Testis (tissue), 3 donors: ENCODE results near the gene KCNK2. TPM values are rescaled to one million over a fixed set of nuclear protein-coding genes. Genes with fewer than 3 reads are reported as not detected.

Experiments
- DNase-seq: peaks from one replicate; pipeline ENCODE4 v3.0.0-alpha.2; 2019
- H3K27ac ChIP-seq, 2 donors: fragments of 200-600 bp; sonication (generic); one replicate each; pipeline ENCODE4 v1.5.1; 2019
- H3K27me3 ChIP-seq: fragments of 200-600 bp; sonication (generic); one replicate; pipeline ENCODE4 v1.5.1; 2019
- H3K36me3 ChIP-seq: fragments of 200-600 bp; sonication (generic); one replicate; pipeline ENCODE4 v1.5.1; 2017; ENCODE audit warnings: low read depth; ENCODE audit errors: missing control alignments
- H3K4me1 ChIP-seq: fragments of 200-600 bp; sonication (generic); one replicate; pipeline ENCODE4 v1.5.1; 2019
- H3K4me3 ChIP-seq, 2 donors: fragments of 200-600 bp; sonication (generic); one replicate each; pipeline ENCODE4 v1.5.1; 2017 to 2019
- H3K9me3 ChIP-seq: fragments of 200-600 bp; sonication (generic); one replicate; pipeline ENCODE4 v1.5.1; 2017
- CTCF ChIP-seq, 3 experiments: fragments of 450-650 bp in 2 of 3; fragments of 200-600 bp in 1 of 3; sonication (generic) in 1 of 3; IDR thresholded peaks; one replicate each; pipeline ENCODE4 v1.5.1; 2016 to 2019; ENCODE audit warnings: antibody characterized with exemption in 3 of 3, mild to moderate bottlenecking in 2 of 3, moderate library complexity in 1 of 3
- POLR2A ChIP-seq: fragments of 450-650 bp; IDR thresholded peaks from one replicate; pipeline ENCODE4 v1.6.1; 2017; ENCODE audit warnings: antibody characterized with exemption, mild to moderate bottlenecking, moderate library complexity
- WGBS, 2 donors: methylation state at CpG; one replicate each; pipeline ENCODE4 v1.1.5; 2018; 5-methylcytosine and 5-hydroxymethylcytosine counted together
- intact Hi-C: fragments of 100-400 bp; cut with DNase I; formaldehyde crosslinking; loops from one replicate; pipeline ENCODE4 v1.15.1; 2023; ENCODE audit warnings: low total_unique reads
- polyA plus RNA-seq: library from polyadenylated mRNA; stranded (reverse); fragments of 350-450 nt; fragmentation: Illumina TruSeq; extraction: RNeasy Lipid Tissue Mini Kit (QIAGEN cat#74804); gene quantifications from one replicate; pipeline ENCODE4 v1.2.3, GENCODE V29; 2014; ENCODE audit warnings: low read depth, low replicate concordance; ENCODE audit not compliant: insufficient read depth
- total RNA-seq, 2 donors: library from RNA; depleted of rRNA; stranded (reverse); fragments of >200 nt; gene quantifications; one replicate each; pipeline ENCODE4 v1.2.3, GENCODE V29; 2016

KCNK2 gene
- total and polyA plus RNA-seq, 3 donors from 2014 or later, result 0.71 to 1.4 (median 0.92) TPM

GRCh38 chr1:215267495-215267894 lies 185.0 kb downstream of the KCNK2 start:
- no peak overlapping the region for H3K4me3 ChIP-seq
- no peak for TF ChIP-seq POLR2A
- TF ChIP-seq CTCF (IDR thresholded peaks at IDR 0.05), result no peak
- DNase-seq, result no peak
- no peaks in the 10 kb centered on the region for H3K4me1 ChIP-seq
- H3K9me3 ChIP-seq, result no peaks in the 10 kb centered on the region
- 78 to 85% methylated on average over 1 of the region's 1 CpG for WGBS, 2 donors
- no peaks in the 10 kb centered on the region for H3K36me3 ChIP-seq
- H3K27ac ChIP-seq, result no peak overlapping the region
- intact Hi-C loops, result no loop called here
- no peaks in the 10 kb centered on the region for H3K27me3 ChIP-seq

GRCh38 chr1:215269955-215270354 lies 187.4 kb downstream of the KCNK2 start:
- intact Hi-C loops, result no loop called here
- H3K36me3 ChIP-seq, result no peaks in the 10 kb centered on the region
- WGBS, 2 donors, result 53 to 61% methylated on average over 3 of the region's 3 CpGs
- no peak for DNase-seq
- no peak overlapping the region for H3K27ac ChIP-seq
- H3K9me3 ChIP-seq, result no peaks in the 10 kb centered on the region
- TF ChIP-seq CTCF (IDR thresholded peaks at IDR 0.05), result no peak
- no peak for TF ChIP-seq POLR2A
- H3K4me3 ChIP-seq, result no peak overlapping the region
- no peaks in the 10 kb centered on the region for H3K27me3 ChIP-seq
- no peaks in the 10 kb centered on the region for H3K4me1 ChIP-seq

- Histone ChIP-seq H3K4me1 (no peaks in the 10 kb centered on the region), H3K9me3 (no peaks in the 10 kb centered on the region), H3K36me3 (no peaks in the 10 kb centered on the region), H3K4me3 (no peak overlapping the region), H3K27ac (no peak overlapping the region), H3K27me3 (no peaks in the 10 kb centered on the region)
- no peak for DNase-seq
- TF ChIP-seq POLR2A (no peak), CTCF (IDR thresholded peaks at IDR 0.05) (no peak)
- 80 to 81% methylated on average over 5 of the region's 5 CpGs for WGBS, 2 donors
- intact Hi-C loops, result no loop called here
These were observed 191.4 kb downstream of the KCNK2 start for GRCh38 chr1:215273838-215274516.

- no peak for TF ChIP-seq CTCF (IDR thresholded peaks at IDR 0.05)
- TF ChIP-seq POLR2A, result no peak
- H3K4me1 ChIP-seq, result no peaks in the 10 kb centered on the region
- 90 to 91% methylated on average over 1 of the region's 1 CpG for WGBS, 2 donors
- no peaks in the 10 kb centered on the region for H3K36me3 ChIP-seq
- no peak for DNase-seq
- H3K27ac ChIP-seq, result no peak overlapping the region
- H3K9me3 ChIP-seq, result no peaks in the 10 kb centered on the region
- no peaks in the 10 kb centered on the region for H3K27me3 ChIP-seq
- no peak overlapping the region for H3K4me3 ChIP-seq
- intact Hi-C loops, result no loop called here
These were observed 194.0 kb downstream of the KCNK2 start for GRCh38 chr1:215276582-215276981.

- TF ChIP-seq POLR2A (no peak), CTCF (IDR thresholded peaks at IDR 0.05) (no peak)
- H3K27ac ChIP-seq, result no peak overlapping the region
- intact Hi-C loops, result no loop called here
- H3K36me3 ChIP-seq, result no peaks in the 10 kb centered on the region
- no peak for DNase-seq
- H3K9me3 ChIP-seq, result no peaks in the 10 kb centered on the region
- no peaks in the 10 kb centered on the region for H3K4me1 ChIP-seq
- no peak overlapping the region for H3K4me3 ChIP-seq
- H3K27me3 ChIP-seq, result no peaks in the 10 kb centered on the region
- WGBS, 2 donors, result 47 to 69% methylated on average over 2 of the region's 2 CpGs
These were observed 195.0 kb downstream of the KCNK2 start for GRCh38 chr1:215277532-215277931.
